Mesendoderm (in vitro differentiated cells): ENCODE results near the gene ADGRG4.
A peak's percentile ranks its signal among the peaks of the same experiment; 100 is the strongest.

ENCODE experiments used
- DNase-seq: peaks from one replicate; pipeline ENCODE4 v3.0.0; 2013
- H2AK5ac ChIP-seq: 2 replicates; pipeline ENCODE4 v1.6.1; 2013; ENCODE audit warnings: low read length, inconsistent platforms
- H2BK120ac ChIP-seq: 2 replicates; pipeline ENCODE4 v1.6.1; 2013; ENCODE audit warnings: low read depth, mild to moderate bottlenecking, low read length, moderate library complexity, mixed read lengths
- H2BK15ac ChIP-seq: replicated peaks from 2 replicates; pipeline ENCODE4 v1.6.1; 2013; ENCODE audit warnings: low read depth, mild to moderate bottlenecking, moderate library complexity
- H2BK5ac ChIP-seq: 2 replicates; pipeline ENCODE4 v1.6.1; 2013; ENCODE audit warnings: low read length, inconsistent platforms
- H3K18ac ChIP-seq: 2 replicates; pipeline ENCODE4 v1.6.1; 2013; ENCODE audit warnings: mild to moderate bottlenecking, low read length, mixed read lengths
- H3K23ac ChIP-seq: one replicate; pipeline ENCODE4 v1.6.1; 2013; ENCODE audit warnings: low read length
- H3K27ac ChIP-seq: 2 replicates; pipeline ENCODE4 v1.5.1; 2013; ENCODE audit warnings: low read depth, mild to moderate bottlenecking, inconsistent platforms, low read length, moderate library complexity
- H3K27me3 ChIP-seq: 2 replicates; pipeline ENCODE4 v1.6.1; 2013; ENCODE audit warnings: low read length, control low read depth, mild to moderate bottlenecking, inconsistent platforms; ENCODE audit not compliant: insufficient read depth, poor library complexity
- H3K36me3 ChIP-seq: 2 replicates; pipeline ENCODE4 v1.6.1; 2013; ENCODE audit warnings: low read length, inconsistent platforms; ENCODE audit not compliant: control insufficient read depth, insufficient read depth
- H3K4ac ChIP-seq: one replicate; pipeline ENCODE4 v1.6.1; 2013; ENCODE audit warnings: low read depth, mild to moderate bottlenecking, low read length, moderate library complexity
- H3K4me1 ChIP-seq: 2 replicates; pipeline ENCODE4 v1.6.1; 2013; ENCODE audit warnings: low read depth, low read length, inconsistent platforms; ENCODE audit not compliant: control insufficient read depth
- H3K4me2 ChIP-seq: 2 replicates; pipeline ENCODE4 v1.6.1; 2013; ENCODE audit warnings: low read length
- H3K4me3 ChIP-seq: 2 replicates; pipeline ENCODE4 v1.5.1; 2013; ENCODE audit warnings: mild to moderate bottlenecking, low read length
- H3K56ac ChIP-seq: one replicate; pipeline ENCODE4 v1.6.1; 2013; ENCODE audit warnings: low read length
- H3K79me1 ChIP-seq: 2 replicates; pipeline ENCODE4 v1.6.1; 2013; ENCODE audit warnings: low read length, inconsistent platforms
- H3K79me2 ChIP-seq: 2 replicates; pipeline ENCODE4 v1.6.1; 2013; ENCODE audit warnings: mild to moderate bottlenecking, low read length; ENCODE audit not compliant: control insufficient read depth, insufficient read depth
- H3K9ac ChIP-seq: 2 replicates; pipeline ENCODE4 v1.6.1; 2013; ENCODE audit warnings: low read length, inconsistent platforms
- H4K5ac ChIP-seq: one replicate; pipeline ENCODE4 v1.6.1; 2013; ENCODE audit warnings: low read length
- H4K8ac ChIP-seq: one replicate; pipeline ENCODE4 v1.6.1; 2013; ENCODE audit warnings: low read depth, mild to moderate bottlenecking, control low read depth, low read length, moderate library complexity
- WGBS: extraction: QIAGEN DNeasy Blood & Tissue Kit; methylation state at CpG from one replicate; pipeline ENCODE4 v1.1.7; 2013; ENCODE audit warnings: low lambda C conversion rate, missing lambda C conversion rate; ENCODE audit not compliant: insufficient coverage; ENCODE audit errors: extremely low coverage; 5-methylcytosine and 5-hydroxymethylcytosine counted together

ADGRG4 gene

DNA sequence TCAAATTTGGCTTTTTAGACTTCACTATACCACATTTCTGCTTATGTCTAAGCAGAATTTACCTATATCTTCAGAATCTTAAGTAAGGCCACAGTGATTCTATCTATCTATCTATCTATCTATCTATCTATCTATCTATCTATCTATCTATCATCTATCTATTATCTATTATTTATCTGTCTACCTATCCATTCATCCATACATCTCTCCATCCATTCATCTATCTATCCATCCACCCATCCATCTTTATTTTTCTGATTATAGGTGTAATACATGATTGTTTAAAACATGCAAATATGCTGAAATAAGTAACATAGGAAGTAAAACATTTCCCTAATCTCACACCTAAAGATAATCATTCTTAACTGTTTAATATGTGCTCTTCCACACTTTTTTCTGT is 18.8 kb downstream of the ADGRG4 start:
- Histone ChIP-seq H3K56ac (no peak overlapping the region), H4K5ac (no peak overlapping the region), H3K79me2 (no peaks in the 10 kb centered on the region), H3K79me1 (no peaks in the 10 kb centered on the region), H3K27ac (no peak overlapping the region), H2BK15ac (no peak overlapping the region), H2BK120ac (no peak overlapping the region), H3K4me3 (no peak overlapping the region), H3K23ac (no peak overlapping the region), H3K18ac (no peak overlapping the region), H3K36me3 (no peaks in the 10 kb centered on the region), H3K4me1 (no peaks in the 10 kb centered on the region), H3K27me3 (no peaks in the 10 kb centered on the region), H4K8ac (no peak overlapping the region), H2AK5ac (no peak overlapping the region), H3K4me2 (no peak overlapping the region), H3K4ac (no peak overlapping the region), H3K9ac (no peak overlapping the region), H2BK5ac (no peak overlapping the region)
- no peak for DNase-seq

DNA sequence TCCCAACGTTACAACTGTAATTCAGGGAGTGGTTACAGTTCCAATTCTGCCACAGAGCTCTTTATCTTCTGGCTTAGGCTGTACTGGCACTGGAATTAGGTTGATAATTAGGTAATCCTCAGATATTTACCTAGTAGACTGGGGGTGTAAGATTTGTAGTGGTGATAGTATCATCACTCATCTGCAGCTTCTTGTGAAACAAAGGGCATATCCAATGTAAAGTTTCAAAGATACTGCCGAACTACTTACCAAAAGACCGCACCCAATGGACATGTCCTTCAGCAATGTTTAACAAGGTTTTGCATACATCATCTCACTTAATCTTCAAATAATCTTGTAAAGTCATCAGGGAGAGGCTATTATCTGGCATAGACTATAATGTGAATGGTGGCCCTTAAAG is 20.8 kb downstream of the ADGRG4 start:
- H4K5ac ChIP-seq = no peak overlapping the region
- H2BK120ac ChIP-seq = no peak overlapping the region
- H3K79me1 ChIP-seq = no peaks in the 10 kb centered on the region
- no peak overlapping the region for H3K56ac ChIP-seq
- H3K27me3 ChIP-seq = no peaks in the 10 kb centered on the region
- DNase-seq = no peak
- H4K8ac ChIP-seq = no peak overlapping the region
- no peak overlapping the region for H3K23ac ChIP-seq
- no peak overlapping the region for H3K4me2 ChIP-seq
- no peak overlapping the region for H3K18ac ChIP-seq
- no peak overlapping the region for H3K9ac ChIP-seq
- WGBS = no CpG with 5 or more reads among the region's 3 CpGs
- H3K4ac ChIP-seq = no peak overlapping the region
- no peak overlapping the region for H2AK5ac ChIP-seq
- H3K79me2 ChIP-seq = no peaks in the 10 kb centered on the region
- no peaks in the 10 kb centered on the region for H3K4me1 ChIP-seq
- H2BK15ac ChIP-seq = no peak overlapping the region
- no peaks in the 10 kb centered on the region for H3K36me3 ChIP-seq
- H3K4me3 ChIP-seq = no peak overlapping the region
- no peak overlapping the region for H2BK5ac ChIP-seq
- H3K27ac ChIP-seq = no peak overlapping the region

DNA sequence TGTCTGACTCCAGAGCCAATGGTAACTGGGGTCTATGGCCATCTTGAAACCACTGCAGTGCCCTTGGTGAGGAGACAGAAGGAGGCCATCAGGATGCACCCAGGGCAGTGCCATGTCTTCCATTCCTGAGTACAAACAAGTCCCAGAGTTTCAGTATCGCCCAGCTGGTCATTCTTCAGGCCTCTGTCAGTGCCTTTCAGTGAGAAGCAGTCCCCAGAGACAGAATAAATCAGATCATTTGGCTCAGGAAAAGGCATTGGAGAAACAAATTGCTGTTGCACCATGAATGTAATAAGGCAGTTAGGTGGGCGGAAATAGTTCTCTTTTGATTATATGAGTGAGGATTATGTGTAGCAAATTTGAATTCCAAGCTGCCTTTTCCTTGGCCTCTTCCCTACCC is 21.3 kb downstream of the ADGRG4 start:
- Histone ChIP-seq H3K79me2 (no peaks in the 10 kb centered on the region), H3K36me3 (no peaks in the 10 kb centered on the region), H2BK15ac (no peak overlapping the region)

DNA sequence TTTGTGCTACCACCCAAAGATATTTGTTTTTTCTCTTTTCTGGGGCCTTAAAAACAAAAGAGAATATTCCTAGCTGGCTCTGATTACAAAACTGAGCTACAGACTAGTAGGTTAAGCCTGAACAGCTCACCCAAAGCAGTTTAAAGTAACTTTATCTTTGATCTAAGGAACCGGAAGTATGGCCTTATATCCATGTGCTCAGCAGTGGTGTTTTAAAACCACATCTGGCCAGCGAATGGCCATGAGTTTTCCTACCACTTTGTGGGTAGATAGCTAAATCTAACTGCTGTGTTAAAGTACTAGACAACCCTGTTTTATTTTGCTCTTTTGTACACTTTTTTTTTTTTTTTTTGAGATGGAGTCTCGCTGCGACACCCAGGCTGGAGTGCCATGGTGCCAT is 24.6 kb downstream of the ADGRG4 start:
- no peak for DNase-seq
- no peak overlapping the region for H3K9ac ChIP-seq

More for the DNA sequence above, 21.3 kb downstream of the ADGRG4 start:
- Histone ChIP-seq H3K9ac (no peak overlapping the region), H3K4me1 (no peaks in the 10 kb centered on the region), H3K4ac (no peak overlapping the region), H3K4me3 (no peak overlapping the region), H2BK5ac (no peak overlapping the region), H3K27me3 (no peaks in the 10 kb centered on the region), H2AK5ac (no peak overlapping the region), H2BK120ac (no peak overlapping the region), H3K79me1 (no peaks in the 10 kb centered on the region), H4K8ac (no peak overlapping the region), H4K5ac (no peak overlapping the region), H3K27ac (no peak overlapping the region), H3K56ac (no peak overlapping the region), H3K23ac (no peak overlapping the region), H3K4me2 (no peak overlapping the region), H3K18ac (no peak overlapping the region)
- WGBS = no CpG with 5 or more reads among the region's 2 CpGs
- no peak for DNase-seq

DNA sequence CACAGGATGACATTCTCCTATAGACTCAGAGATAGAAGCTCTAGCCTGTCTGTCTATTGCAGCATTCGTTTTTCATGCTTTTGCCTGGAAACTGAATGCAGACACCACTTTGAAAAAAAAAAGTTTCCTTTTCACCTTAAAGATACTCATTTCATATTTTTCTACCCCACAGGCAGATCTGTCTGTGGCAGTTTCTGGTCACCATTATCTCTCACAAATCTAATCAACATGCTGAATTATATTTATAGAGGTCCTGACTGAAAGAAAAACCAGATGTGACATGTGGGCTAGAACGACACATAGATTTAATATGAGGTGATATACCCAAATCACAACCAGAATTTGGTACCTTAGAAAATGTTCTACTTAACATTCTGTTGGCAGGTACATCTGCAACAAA is 28.2 kb downstream of the ADGRG4 start:
- Histone ChIP-seq H3K4me3 (no peak overlapping the region), H3K9ac (no peak overlapping the region), H3K18ac (no peak overlapping the region), H2BK5ac (no peak overlapping the region), H3K23ac (no peak overlapping the region), H3K4ac (no peak overlapping the region), H3K36me3 (no peaks in the 10 kb centered on the region), H3K79me2 (no peaks in the 10 kb centered on the region), H2BK120ac (no peak overlapping the region), H4K5ac (no peak overlapping the region), H2AK5ac (no peak overlapping the region), H4K8ac (no peak overlapping the region), H2BK15ac (no peak overlapping the region), H3K27ac (no peak overlapping the region), H3K27me3 (no peaks in the 10 kb centered on the region), H3K4me2 (no peak overlapping the region), H3K56ac (no peak overlapping the region), H3K79me1 (no peaks in the 10 kb centered on the region), H3K4me1 (no peaks in the 10 kb centered on the region)
- no CpG with 5 or more reads among the region's 2 CpGs for WGBS
- no peak for DNase-seq

More for the DNA sequence above, 24.6 kb downstream of the ADGRG4 start:
- Histone ChIP-seq H3K4ac (no peak overlapping the region), H4K8ac (no peak overlapping the region), H2BK15ac (no peak overlapping the region), H2BK5ac (no peak overlapping the region), H3K36me3 (no peaks in the 10 kb centered on the region), H2AK5ac (no peak overlapping the region), H2BK120ac (no peak overlapping the region), H3K27ac (no peak overlapping the region), H3K56ac (no peak overlapping the region), H3K4me3 (no peak overlapping the region), H3K23ac (no peak overlapping the region), H4K5ac (no peak overlapping the region), H3K18ac (no peak overlapping the region), H3K79me1 (no peaks in the 10 kb centered on the region), H3K4me2 (no peak overlapping the region), H3K27me3 (no peaks in the 10 kb centered on the region), H3K4me1 (no peaks in the 10 kb centered on the region), H3K79me2 (no peaks in the 10 kb centered on the region)
- WGBS = no CpG with 5 or more reads among the region's 4 CpGs

DNA sequence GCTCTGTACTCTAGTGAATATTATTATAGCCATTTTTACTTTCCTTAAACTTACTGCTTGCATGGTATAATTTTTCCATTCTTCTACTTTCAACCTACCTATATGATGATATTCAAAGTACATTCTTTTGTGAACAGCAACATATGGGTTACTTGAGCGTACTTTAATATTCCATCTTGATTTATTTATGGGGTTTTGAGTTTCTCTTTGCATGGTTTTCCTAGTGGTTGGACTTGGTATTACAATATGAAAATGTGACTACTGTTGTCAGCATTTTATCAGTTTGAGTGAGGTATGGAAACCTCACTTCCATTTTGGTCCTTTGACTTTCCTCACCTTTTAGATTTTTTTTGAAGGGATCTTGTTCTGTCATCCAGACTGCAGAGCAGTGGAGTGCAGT is 35.9 kb downstream of the ADGRG4 start:
- peak; percentile 5 for DNase-seq
- Histone ChIP-seq H3K4me1 (no peaks in the 10 kb centered on the region), H2BK5ac (no peak overlapping the region), H4K5ac (no peak overlapping the region), H3K79me1 (no peaks in the 10 kb centered on the region), H3K18ac (no peak overlapping the region), H3K27ac (no peak overlapping the region), H3K4me2 (no peak overlapping the region), H3K4ac (no peak overlapping the region), H4K8ac (no peak overlapping the region), H3K9ac (no peak overlapping the region), H3K27me3 (no peaks in the 10 kb centered on the region), H2AK5ac (no peak overlapping the region), H3K23ac (no peak overlapping the region), H3K56ac (no peak overlapping the region), H3K4me3 (no peak overlapping the region), H3K36me3 (no peaks in the 10 kb centered on the region), H2BK15ac (no peak overlapping the region), H2BK120ac (no peak overlapping the region), H3K79me2 (no peaks in the 10 kb centered on the region)
- WGBS = no CpG with 5 or more reads among the region's 1 CpG
